Body of pancreas (tissue), 4 donors: ENCODE measurements around the gene MVP. TPM values are rescaled to one million over a fixed set of nuclear protein-coding genes. Genes with fewer than 3 reads are reported as not detected.

Source experiments
- ATAC-seq: fragments of 150-250 bp; one replicate; pipeline ENCODE4 v1.9.1; 2016
- DNase-seq, 4 donors: peaks; one replicate each; pipeline ENCODE4 v3.0.0-alpha.2; 2019
- H3K27ac ChIP-seq, 4 donors: fragments of 200-600 bp; sonication (generic); 1 replicate in 3 of 4; 2 replicates in 1 of 4; pipeline versions ENCODE4 v1.5.1 to v1.6.1; 2016 to 2019; ENCODE audit warnings: mild to moderate bottlenecking in 1 of 4, mixed read lengths in 1 of 4, moderate library complexity in 1 of 4
- H3K27me3 ChIP-seq, 2 donors: fragments of 200-600 bp; sonication (generic); one replicate each; pipeline ENCODE4 v1.6.0; 2016; ENCODE audit warnings: mild to moderate bottlenecking in 1 of 2
- H3K36me3 ChIP-seq, 2 donors: fragments of 200-600 bp; sonication (generic); replicated peaks in 1 of 2; 2 replicates each; pipeline ENCODE4 v1.5.1; 2016; ENCODE audit warnings: low read depth in 2 of 2; ENCODE audit not compliant: insufficient read depth in 1 of 2
- H3K4me1 ChIP-seq: fragments of 200-600 bp; sonication (generic); one replicate; pipeline ENCODE4 v1.6.0; 2016
- H3K4me3 ChIP-seq, 2 donors: fragments of 200-600 bp; sonication (generic); 1 replicate in 1 of 2; 2 replicates in 1 of 2; pipeline ENCODE4 v1.5.1; 2016 to 2019
- H3K9me3 ChIP-seq, 3 donors: fragments of 200-600 bp; sonication (generic); 1 replicate in 2 of 3; 2 replicates in 1 of 3; pipeline ENCODE4 v1.5.1; 2016
- CTCF ChIP-seq, 7 experiments: fragments of 450-650 bp in 4 of 7; fragments of 200-600 bp in 3 of 7; sonication (generic) in 3 of 7; IDR thresholded peaks; one replicate each; pipeline ENCODE4 v1.5.1; 2016 to 2019; ENCODE audit warnings: antibody characterized with exemption in 7 of 7
- POLR2A ChIP-seq, 3 donors: fragments of 450-650 bp; IDR thresholded peaks; one replicate each; pipeline ENCODE4 v1.6.1; 2016; ENCODE audit warnings: antibody characterized with exemption in 3 of 3, mild to moderate bottlenecking in 2 of 3
- WGBS, 2 donors: methylation state at CpG; one replicate each; pipeline ENCODE4 v1.1.5; 2017; 5-methylcytosine and 5-hydroxymethylcytosine counted together
- intact Hi-C: fragments of 100-400 bp; cut with DNase I; formaldehyde crosslinking; loops from one replicate; pipeline ENCODE4 v1.15.1; 2023
- total RNA-seq, 2 donors: library from RNA; depleted of rRNA; stranded (reverse); fragments of >200 nt; gene quantifications; one replicate each; pipeline ENCODE4 v1.1.0, GENCODE V29; 2016

The MVP gene
- total RNA-seq, 2 donors from 2014 or later = 75.5 to 139 TPM

- H3K4me3 ChIP-seq = no peak overlapping the region
- H3K27ac ChIP-seq = peak overlapping the region in 1 of 4 donors; percentile 6
- no peaks in the 10 kb centered on the region for H3K27me3 ChIP-seq
- no peaks in the 10 kb centered on the region for H3K4me1 ChIP-seq
- WGBS, 2 donors = 81 to 84% methylated on average over 5 of the region's 5 CpGs
- intact Hi-C loops = no loop called here
- H3K36me3 ChIP-seq = peaks cover 7 to 17% of the 10 kb centered on the region in 2 donors
- H3K9me3 ChIP-seq = no peaks in the 10 kb centered on the region
- ATAC-seq (peak; percentile 16), DNase-seq (no peak)
- no peak for TF ChIP-seq POLR2A (IDR thresholded peaks at IDR 0.05)
- no peak for TF ChIP-seq CTCF (IDR thresholded peaks at IDR 0.05)
These were observed 29.2 kb downstream of the MVP start for GRCh38 chr16:29849505-29849904.

- intact Hi-C loops = no loop called here
These were observed 30.7 kb downstream of the MVP start for GRCh38 chr16:29850998-29851397.

GRCh38 chr16:29852654-29853053 is 32.4 kb downstream of the MVP start:
- intact Hi-C loops = no loop called here
- Histone ChIP-seq H3K9me3 (no peaks in the 10 kb centered on the region), H3K4me3 (no peak overlapping the region), H3K27ac (peak overlapping the region in 1 of 4 donors; percentile 34), H3K4me1 (no peaks in the 10 kb centered on the region), H3K27me3 (no peaks in the 10 kb centered on the region), H3K36me3 (peaks cover 0 to under 1% of the 10 kb centered on the region in 2 donors)
- TF ChIP-seq CTCF (IDR thresholded peaks at IDR 0.05) (no peak), POLR2A (IDR thresholded peaks at IDR 0.05) (no peak)
- DNase-seq (peak in 1 of 4 donors; percentile 27), ATAC-seq (peak; percentile 38)
- WGBS, 2 donors = 71 to 84% methylated on average over 7 of the region's 7 CpGs

More at GRCh38 chr16:29850998-29851397, 30.7 kb downstream of the MVP start:
- H3K36me3 ChIP-seq = peaks cover 0 to 11% of the 10 kb centered on the region in 2 donors
- DNase-seq (no peak), ATAC-seq (no peak)
- WGBS, 2 donors = 64 to 77% methylated on average over 3 of the region's 3 CpGs
- TF ChIP-seq CTCF (IDR thresholded peaks at IDR 0.05) (no peak), POLR2A (IDR thresholded peaks at IDR 0.05) (no peak)
- H3K9me3 ChIP-seq = no peaks in the 10 kb centered on the region
- no peak overlapping the region for H3K27ac ChIP-seq
- no peaks in the 10 kb centered on the region for H3K27me3 ChIP-seq
- H3K4me1 ChIP-seq = no peaks in the 10 kb centered on the region
- H3K4me3 ChIP-seq = no peak overlapping the region

GRCh38 chr16:29854520-29855100 is 34.3 kb downstream of the MVP start:
- DNase-seq (no peak), ATAC-seq (no peak)
- Histone ChIP-seq H3K27ac (no peak overlapping the region), H3K4me3 (no peak overlapping the region), H3K9me3 (no peaks in the 10 kb centered on the region), H3K36me3 (peaks cover 0 to 5% of the 10 kb centered on the region in 2 donors), H3K4me1 (peaks cover 8% of the 10 kb centered on the region), H3K27me3 (no peaks in the 10 kb centered on the region)
- 80 to 100% methylated on average over 5 of the region's 5 CpGs for WGBS, 2 donors
- intact Hi-C loops = no loop called here
- no peak for TF ChIP-seq CTCF (IDR thresholded peaks at IDR 0.05)
- no peak for TF ChIP-seq POLR2A (IDR thresholded peaks at IDR 0.05)
